NCI-H774 (cell line): Measurements from ENCODE around the gene LRRC53.

Experiments
- DNase-seq: peaks from one replicate; lab custom pipeline; 2025; lab: John Stamatoyannopoulos, UW

LRRC53 gene

GRCh38 chr1:74430342-74430934, 82.0 kb downstream of the LRRC53 start:
- DNase-seq = no peak

- DNase-seq = no peak
Observed at GRCh38 chr1:74429580-74429979, 82.8 kb downstream of the LRRC53 start.

GRCh38 chr1:74427681-74428080, 84.7 kb downstream of the LRRC53 start:
- no peak for DNase-seq

- DNase-seq = no peak
Observed at GRCh38 chr1:74426208-74426937, 86.0 kb downstream of the LRRC53 start.

- no peak for DNase-seq
Observed at GRCh38 chr1:74425676-74426075, 86.7 kb downstream of the LRRC53 start.

GRCh38 chr1:74423471-74423870, 88.9 kb downstream of the LRRC53 start:
- no peak for DNase-seq

- DNase-seq = no peak
Observed at GRCh38 chr1:74422421-74423292, 89.8 kb downstream of the LRRC53 start.

GRCh38 chr1:74420467-74420866, 91.9 kb downstream of the LRRC53 start:
- DNase-seq = no peak
